BJ (cell line): ENCODE measurements around the gene CEACAM7. TPM values are rescaled to one million over a fixed set of nuclear protein-coding genes. Genes with fewer than 3 reads are reported as not detected.

Source experiments
- CTCF ChIA-PET: fragments of 350-600 bp; formaldehyde crosslinking; extraction: SDS; loops from one replicate; lab custom pipeline; 2021; ENCODE audit warnings: antibody characterized with exemption, inconsistent platforms; lab: Yijun Ruan, JAX
- POLR2A ChIA-PET: fragments of 300-600 bp; sonication (Branson Sonifier 250); formaldehyde crosslinking; extraction: SDS; loops from one replicate; lab custom pipeline; 2021; ENCODE audit warnings: antibody characterized with exemption; lab: Charles Lee
- DNase-seq: peaks from one replicate; pipeline ENCODE4 v3.0.0-alpha.2; 2011; ENCODE audit warnings: low read depth
- H3K27me3 ChIP-seq: 2 replicates; pipeline ENCODE4 v1.6.0; 2011; ENCODE audit warnings: low read length; ENCODE audit not compliant: control insufficient read depth, insufficient read depth
- H3K36me3 ChIP-seq: 2 replicates; pipeline ENCODE4 v1.5.1; 2011; ENCODE audit warnings: low read length; ENCODE audit not compliant: control insufficient read depth, insufficient read depth
- H3K4me3 ChIP-seq: 2 replicates; pipeline ENCODE4 v1.5.1; 2011; ENCODE audit warnings: low read depth, mild to moderate bottlenecking, control low read depth, low read length
- CTCF ChIP-seq: IDR thresholded peaks from 2 replicates; pipeline ENCODE4 v1.5.1; 2011; ENCODE audit warnings: low read depth, mild to moderate bottlenecking, control low read depth, inconsistent platforms, low read length, moderate library complexity; ENCODE audit not compliant: insufficient read depth
- polyA plus RNA-seq: library from polyadenylated mRNA; depleted of rRNA; stranded (reverse); fragments of >200 nt; gene quantifications from 2 replicates; pipeline ENCODE4 v1.2.3, GENCODE V29; 2011

Gene CEACAM7
- polyA plus RNA-seq, 1 experiment: not detected

GRCh38 chr19:41694831-41695635 is 7.0 kb upstream of the CEACAM7 start:
- no peak for DNase-seq
- CTCF ChIA-PET: no interaction called here
- Histone ChIP-seq H3K27me3 (no peaks in the 10 kb centered on the region), H3K4me3 (no peak overlapping the region), H3K36me3 (no peaks in the 10 kb centered on the region)
- no peak for TF ChIP-seq CTCF
- POLR2A ChIA-PET: no interaction called here

GRCh38 chr19:41694196-41694595 is 6.1 kb upstream of the CEACAM7 start:
- DNase-seq: no peak
- no peak overlapping the region for H3K4me3 ChIP-seq
- H3K36me3 ChIP-seq: no peaks in the 10 kb centered on the region
- ChIA-PET CTCF (no interaction called here), POLR2A (no interaction called here)
- no peak for TF ChIP-seq CTCF
- H3K27me3 ChIP-seq: no peaks in the 10 kb centered on the region

GRCh38 chr19:41691268-41691970 is 3.3 kb upstream of the CEACAM7 start:
- DNase-seq: no peak
- no peaks in the 10 kb centered on the region for H3K27me3 ChIP-seq
- ChIA-PET CTCF (interaction anchor here (0.6 to 1.3 kb wide), 4 partner anchors 17 to 55 kb away, joined by 3 to 4 read pairs (median 3); no protein-coding TSS in a partner anchor), POLR2A (no interaction called here)
- H3K36me3 ChIP-seq: no peaks in the 10 kb centered on the region
- no peak overlapping the region for H3K4me3 ChIP-seq
- TF ChIP-seq CTCF: peak; percentile 70

GRCh38 chr19:41690801-41691065 is 2.7 kb upstream of the CEACAM7 start:
- Histone ChIP-seq H3K27me3 (no peaks in the 10 kb centered on the region), H3K4me3 (no peak overlapping the region), H3K36me3 (no peaks in the 10 kb centered on the region)
- POLR2A ChIA-PET: no interaction called here
- no peak for TF ChIP-seq CTCF
- CTCF ChIA-PET: interaction anchor here (0.6 to 1.3 kb wide), 4 partner anchors 16 to 55 kb away, joined by 3 to 4 read pairs (median 3); no protein-coding TSS in a partner anchor
- no peak for DNase-seq

GRCh38 chr19:41689993-41690800 is 2.1 kb upstream of the CEACAM7 start:
- no peak overlapping the region for H3K4me3 ChIP-seq
- CTCF ChIA-PET: no interaction called here
- no peak for DNase-seq
- no peaks in the 10 kb centered on the region for H3K27me3 ChIP-seq
- POLR2A ChIA-PET: no interaction called here
- H3K36me3 ChIP-seq: no peaks in the 10 kb centered on the region
- TF ChIP-seq CTCF: no peak
